Measurements from ENCODE around the gene ANO1. TPM values are rescaled to one million over a fixed set of nuclear protein-coding genes. Genes with fewer than 3 reads are reported as not detected.

Gene ANO1
- total RNA-seq, 1 experiment from 2014 or later = 10.9 TPM

GRCh38 chr11:70186936-70187335, 108.8 kb downstream of the ANO1 start:
- Histone ChIP-seq H3K23ac (ENCODE audit: insufficient read length, low read depth, low read length) (no peak overlapping the region), H3K14ac (ENCODE audit: insufficient read depth, low read length) (no peak overlapping the region), H2BK20ac (ENCODE audit: low read depth, low read length, poor library complexity, severe bottlenecking) (no peak overlapping the region), H4K8ac (replicated peaks; ENCODE audit: insufficient read length, low read depth, low read length) (no peak overlapping the region), H2AK5ac (ENCODE audit: insufficient read length, low read length) (no peak overlapping the region), H3K79me2 (ENCODE audit: insufficient read depth, low read length) (no peaks in the 10 kb centered on the region), H3T11ph (ENCODE audit: low read length) (no peak overlapping the region), H2BK15ac (ENCODE audit: low read depth, low read length) (no peak overlapping the region), H3K4me2 (ENCODE audit: insufficient read depth, insufficient read length, low read length) (no peak overlapping the region), H4K20me1 (ENCODE audit: control insufficient read depth, insufficient read depth, insufficient read length) (no peaks in the 10 kb centered on the region), H4K91ac (ENCODE audit: insufficient read length, low read depth, low read length) (no peak overlapping the region), H3K4ac (ENCODE audit: low read depth, low read length) (no peak overlapping the region), H3K56ac (ENCODE audit: insufficient read length, low read depth, low read length) (no peak overlapping the region), H3K23me2 (ENCODE audit: insufficient read length, low read depth, low read length, poor library complexity, severe bottlenecking) (no peaks in the 10 kb centered on the region), H2AFZ (ENCODE audit: low read length) (no peak overlapping the region), H2BK120ac (ENCODE audit: low read depth, low read length, poor library complexity, severe bottlenecking) (no peak overlapping the region), H3K27ac (ENCODE audit: insufficient read length, low read depth, low read length) (no peak overlapping the region), H2BK12ac (ENCODE audit: insufficient read length, low read depth, low read length) (no peak overlapping the region), H3K27me3 (ENCODE audit: insufficient read depth, low read length) (no peaks in the 10 kb centered on the region), H4K5ac (ENCODE audit: insufficient read length, low read depth, low read length) (no peak overlapping the region), H3K4me1 (ENCODE audit: insufficient read depth, low read length) (no peaks in the 10 kb centered on the region), H3K18ac (ENCODE audit: insufficient read length, low read depth, low read length) (no peak overlapping the region), H3K9me3 (ENCODE audit: control insufficient read depth, low read depth, low read length) (no peaks in the 10 kb centered on the region), H3K9ac (ENCODE audit: extremely low read depth, insufficient read length, low read length) (no peak overlapping the region), H3K79me1 (ENCODE audit: insufficient read depth, low read depth, low read length, poor library complexity, severe bottlenecking) (no peaks in the 10 kb centered on the region), H2BK5ac (ENCODE audit: insufficient read length, low read length) (no peak overlapping the region)
- Mint-ChIP-seq H3K9me3 (peaks cover 0 to 4% of the 10 kb centered on the region in 2 experiments; a peak in 2 of 5 replicates), H3K27ac (no peak overlapping the region), H3K27me3 (ENCODE audit: low read depth) (peaks cover 3% of the 10 kb centered on the region; the same call in 1 of the 2 replicates), H3K36me3 (ENCODE audit: insufficient read depth in 1 of 3, low read depth in 3 of 3) (peaks cover 0 to 3% (median 0%) of the 10 kb centered on the region in 3 experiments; a peak in 3 of 7 replicates), H3K4me3 (no peak overlapping the region), H3K4me1 (peaks cover 3% of the 10 kb centered on the region in 2 experiments; a peak in 3 of 4 replicates)
- DNase-seq = no peak
- WGBS (ENCODE audit: extremely low coverage, insufficient read length, low lambda C conversion rate) = no CpG with 5 or more reads among the region's 10 CpGs
- TF ChIP-seq, protein P1, sequence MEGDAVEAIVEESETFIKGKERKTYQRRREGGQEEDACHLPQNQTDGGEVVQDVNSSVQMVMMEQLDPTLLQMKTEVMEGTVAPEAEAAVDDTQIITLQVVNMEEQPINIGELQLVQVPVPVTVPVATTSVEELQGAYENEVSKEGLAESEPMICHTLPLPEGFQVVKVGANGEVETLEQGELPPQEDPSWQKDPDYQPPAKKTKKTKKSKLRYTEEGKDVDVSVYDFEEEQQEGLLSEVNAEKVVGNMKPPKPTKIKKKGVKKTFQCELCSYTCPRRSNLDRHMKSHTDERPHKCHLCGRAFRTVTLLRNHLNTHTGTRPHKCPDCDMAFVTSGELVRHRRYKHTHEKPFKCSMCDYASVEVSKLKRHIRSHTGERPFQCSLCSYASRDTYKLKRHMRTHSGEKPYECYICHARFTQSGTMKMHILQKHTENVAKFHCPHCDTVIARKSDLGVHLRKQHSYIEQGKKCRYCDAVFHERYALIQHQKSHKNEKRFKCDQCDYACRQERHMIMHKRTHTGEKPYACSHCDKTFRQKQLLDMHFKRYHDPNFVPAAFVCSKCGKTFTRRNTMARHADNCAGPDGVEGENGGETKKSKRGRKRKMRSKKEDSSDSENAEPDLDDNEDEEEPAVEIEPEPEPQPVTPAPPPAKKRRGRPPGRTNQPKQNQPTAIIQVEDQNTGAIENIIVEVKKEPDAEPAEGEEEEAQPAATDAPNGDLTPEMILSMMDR (conservative IDR thresholded peaks at IDR 0.05) = no peak

Measured in H9 (cell line).